H9 (cell line): ENCODE measurements around the gene TLDC2. TPM values are rescaled to one million over a fixed set of nuclear protein-coding genes. Genes with fewer than 3 reads are reported as not detected.

Experiments
- DNase-seq: peaks from one replicate; pipeline ENCODE4 v3.0.0-alpha.2; 2017
- H2AFZ ChIP-seq: one replicate; pipeline ENCODE4 v1.6.1; 2013; ENCODE audit warnings: mild to moderate bottlenecking, low read length, control low read depth, moderate library complexity
- H2AK5ac ChIP-seq: 2 replicates; pipeline ENCODE4 v1.6.1; 2013; ENCODE audit warnings: low read length, control low read depth, mixed read lengths; ENCODE audit not compliant: insufficient read length
- H2BK120ac ChIP-seq: one replicate; pipeline ENCODE4 v1.6.1; 2013; ENCODE audit warnings: low read depth, mild to moderate bottlenecking, low read length, control low read depth, inconsistent platforms; ENCODE audit not compliant: poor library complexity, severe bottlenecking
- H2BK12ac ChIP-seq: 2 replicates; pipeline ENCODE4 v1.6.1; 2013; ENCODE audit warnings: low read length, control low read depth, mixed read lengths, low read depth; ENCODE audit not compliant: insufficient read length
- H2BK15ac ChIP-seq: 2 replicates; pipeline ENCODE4 v1.6.1; 2013; ENCODE audit warnings: low read depth, low read length, control low read depth
- H2BK20ac ChIP-seq: one replicate; pipeline ENCODE4 v1.6.1; 2013; ENCODE audit warnings: low read depth, mild to moderate bottlenecking, low read length, control low read depth, inconsistent platforms; ENCODE audit not compliant: poor library complexity, severe bottlenecking
- H2BK5ac ChIP-seq: 2 replicates; pipeline ENCODE4 v1.6.1; 2013; ENCODE audit warnings: low read length, control low read depth, mixed read lengths; ENCODE audit not compliant: insufficient read length
- H3K14ac ChIP-seq: 2 replicates; pipeline ENCODE4 v1.6.1; 2013; ENCODE audit warnings: low read length, control low read depth; ENCODE audit not compliant: insufficient read depth
- H3K18ac ChIP-seq: 2 replicates; pipeline ENCODE4 v1.6.1; 2013; ENCODE audit warnings: low read depth, mild to moderate bottlenecking, mixed read lengths, low read length, control low read depth; ENCODE audit not compliant: insufficient read length
- H3K23ac ChIP-seq: 2 replicates; pipeline ENCODE4 v1.6.1; 2013; ENCODE audit warnings: low read length, control low read depth, mixed read lengths, low read depth; ENCODE audit not compliant: insufficient read length
- H3K23me2 ChIP-seq: 2 replicates; pipeline ENCODE4 v1.6.1; 2013; ENCODE audit warnings: low read depth, mild to moderate bottlenecking, mixed read lengths, low read length, control low read depth; ENCODE audit not compliant: insufficient read length, poor library complexity, severe bottlenecking
- H3K27ac ChIP-seq: 2 replicates; pipeline ENCODE4 v1.5.1; 2013; ENCODE audit warnings: low read length, control low read depth, mixed read lengths, low read depth; ENCODE audit not compliant: insufficient read length
- H3K27me3 ChIP-seq: 2 replicates; pipeline ENCODE4 v1.6.1; 2013; ENCODE audit warnings: low read length, control low read depth, inconsistent platforms; ENCODE audit not compliant: insufficient read depth
- H3K4ac ChIP-seq: 2 replicates; pipeline ENCODE4 v1.6.1; 2013; ENCODE audit warnings: low read depth, mild to moderate bottlenecking, control low read depth, inconsistent platforms, low read length, moderate library complexity
- H3K4me1 ChIP-seq: 2 replicates; pipeline ENCODE4 v1.6.1; 2013; ENCODE audit warnings: low read length, control low read depth, inconsistent platforms; ENCODE audit not compliant: insufficient read depth
- H3K4me2 ChIP-seq: 2 replicates; pipeline ENCODE4 v1.6.1; 2013; ENCODE audit warnings: low read length, control low read depth, mixed read lengths; ENCODE audit not compliant: insufficient read length, insufficient read depth
- H3K56ac ChIP-seq: 2 replicates; pipeline ENCODE4 v1.6.1; 2013; ENCODE audit warnings: low read depth, mild to moderate bottlenecking, mixed read lengths, low read length, control low read depth; ENCODE audit not compliant: insufficient read length
- H3K79me1 ChIP-seq: 2 replicates; pipeline ENCODE4 v1.6.1; 2013; ENCODE audit warnings: low read depth, mild to moderate bottlenecking, moderate library complexity, low read length, control low read depth, inconsistent platforms; ENCODE audit not compliant: insufficient read depth, poor library complexity, severe bottlenecking
- H3K79me2 ChIP-seq: 2 replicates; pipeline ENCODE4 v1.6.1; 2013; ENCODE audit warnings: low read length, control low read depth, inconsistent platforms; ENCODE audit not compliant: insufficient read depth
- H3K9ac ChIP-seq: 2 replicates; pipeline ENCODE4 v1.6.1; 2013; ENCODE audit warnings: low read length, control low read depth, mixed read lengths; ENCODE audit not compliant: insufficient read length; ENCODE audit errors: extremely low read depth
- H3K9me3 ChIP-seq: one replicate; pipeline ENCODE4 v1.6.1; 2013; ENCODE audit warnings: low read depth, low read length, inconsistent platforms; ENCODE audit not compliant: control insufficient read depth
- H3T11ph ChIP-seq: one replicate; pipeline ENCODE4 v1.6.1; 2013; ENCODE audit warnings: mild to moderate bottlenecking, low read length, control low read depth, inconsistent platforms
- H4K20me1 ChIP-seq: one replicate; pipeline ENCODE4 v1.6.1; 2013; ENCODE audit not compliant: control insufficient read depth, insufficient read length, insufficient read depth
- H4K5ac ChIP-seq: 2 replicates; pipeline ENCODE4 v1.6.1; 2013; ENCODE audit warnings: low read depth, mild to moderate bottlenecking, mixed read lengths, low read length, control low read depth; ENCODE audit not compliant: insufficient read length
- H4K8ac ChIP-seq: replicated peaks from 2 replicates; pipeline ENCODE4 v1.6.1; 2013; ENCODE audit warnings: low read length, control low read depth, mixed read lengths, low read depth; ENCODE audit not compliant: insufficient read length
- H4K91ac ChIP-seq: 2 replicates; pipeline ENCODE4 v1.6.1; 2013; ENCODE audit warnings: low read depth, mild to moderate bottlenecking, moderate library complexity, mixed read lengths, low read length, control low read depth; ENCODE audit not compliant: insufficient read length
- H3K27ac Mint-ChIP-seq, 3 experiments: 2 replicates in 2 of 3; 3 replicates in 1 of 3; pipeline ENCODE4 v1.8.0; 2020 to 2021; ENCODE audit warnings: mixed read lengths in 3 of 3, mild to moderate bottlenecking in 1 of 3, moderate library complexity in 1 of 3
- H3K27me3 Mint-ChIP-seq: 2 replicates; pipeline ENCODE4 v1.8.0; 2021; ENCODE audit warnings: low read depth, mild to moderate bottlenecking, moderate library complexity, mixed read lengths
- H3K36me3 Mint-ChIP-seq, 3 experiments: 2 replicates in 2 of 3; 3 replicates in 1 of 3; pipeline ENCODE4 v1.8.0; 2020 to 2021; ENCODE audit warnings: low read depth in 3 of 3, mixed read lengths in 3 of 3; ENCODE audit not compliant: insufficient read depth in 1 of 3
- H3K4me1 Mint-ChIP-seq, 2 experiments: 2 replicates each; pipeline ENCODE4 v1.8.0; 2020; ENCODE audit warnings: mixed read lengths in 2 of 2
- H3K4me3 Mint-ChIP-seq, 2 experiments: 2 replicates in 1 of 2; 3 replicates in 1 of 2; pipeline ENCODE4 v1.8.0; 2020 to 2021; ENCODE audit warnings: mild to moderate bottlenecking in 2 of 2, mixed read lengths in 2 of 2, moderate library complexity in 1 of 2
- H3K9me3 Mint-ChIP-seq, 2 experiments: 2 replicates in 1 of 2; 3 replicates in 1 of 2; pipeline ENCODE4 v1.8.0; 2020; ENCODE audit warnings: mild to moderate bottlenecking in 2 of 2, mixed read lengths in 2 of 2, moderate library complexity in 1 of 2
- WGBS: extraction: QIAGEN DNeasy Blood & Tissue Kit; methylation state at CpG from one replicate; pipeline ENCODE4 v1.1.7; 2013; ENCODE audit warnings: missing lambda C conversion rate, low lambda C conversion rate, mixed read lengths; ENCODE audit not compliant: insufficient read length; ENCODE audit errors: extremely low coverage; 5-methylcytosine and 5-hydroxymethylcytosine counted together
- total RNA-seq: library from RNA; stranded (reverse); gene quantifications from 2 replicates; pipeline ENCODE4 v1.2.1, GENCODE V29; 2021
- TF ChIP-seq, protein P1 (sequence below): fragments of 200-600 bp; sonication (generic); conservative IDR thresholded peaks from 3 replicates; pipeline ENCODE4 v1.8.0; 2021; ENCODE audit warnings: antibody characterized with exemption, mild to moderate bottlenecking

The TLDC2 gene
- total RNA-seq, 1 experiment from 2014 or later, result 0.11 TPM

DNA sequence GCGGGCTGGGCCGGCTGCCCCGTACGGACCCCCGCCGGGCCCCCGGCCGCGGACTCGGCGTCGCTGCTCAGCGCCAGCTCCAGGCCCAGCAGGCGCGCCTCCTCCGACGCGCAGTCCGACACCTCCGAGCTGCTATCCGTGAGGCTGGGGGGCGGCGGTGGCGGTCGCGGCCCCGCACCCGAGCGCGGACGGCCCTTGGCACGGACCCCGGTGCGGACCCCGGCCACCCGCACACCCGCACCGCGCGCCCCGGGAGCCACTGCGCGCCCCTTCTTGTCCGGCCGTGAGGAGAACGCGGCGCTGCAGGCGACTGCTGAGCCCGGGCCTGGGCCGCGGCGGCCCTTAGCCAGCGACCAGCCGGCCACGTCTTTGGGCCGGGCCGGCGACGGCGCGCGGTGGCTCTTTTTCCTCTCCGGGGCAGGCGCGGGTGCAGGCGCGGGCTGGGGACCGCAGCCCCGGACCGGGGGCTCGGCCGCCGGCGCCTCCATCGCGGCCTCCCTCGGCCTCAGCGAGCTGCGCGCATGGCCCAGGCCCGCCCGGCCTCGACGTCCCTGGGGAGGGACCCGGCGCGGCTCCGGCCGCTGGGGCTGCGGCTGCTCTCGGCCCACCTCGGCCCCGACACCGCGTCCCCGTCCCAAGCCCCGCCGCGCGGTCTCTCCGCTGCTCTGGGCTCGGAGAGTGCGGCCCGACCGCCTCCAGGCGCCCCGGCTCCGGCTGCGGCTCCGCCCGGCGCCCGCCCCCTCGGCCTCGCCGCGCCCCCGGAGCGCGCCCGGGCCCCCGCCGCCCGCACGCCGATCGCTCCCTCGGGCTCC, 12.9 kb upstream of the TLDC2 start:
- H2BK5ac ChIP-seq, result no peak overlapping the region
- no peak overlapping the region for H2BK20ac ChIP-seq
- Mint-ChIP-seq H3K36me3 (peaks cover 0 to 10% (median 6%) of the 10 kb centered on the region in 3 experiments; a peak in 5 of 7 replicates), H3K4me1 (peaks cover 42 to 50% of the 10 kb centered on the region in 2 experiments), H3K27me3 (peaks cover 30% of the 10 kb centered on the region), H3K27ac (no peak overlapping the region), H3K9me3 (no peaks in the 10 kb centered on the region), H3K4me3 (no peak overlapping the region; a peak in 1 of 5 replicates)
- H2AFZ ChIP-seq, result no peak overlapping the region
- H2BK120ac ChIP-seq, result no peak overlapping the region
- H3K9me3 ChIP-seq, result no peaks in the 10 kb centered on the region
- no peak overlapping the region for H3K56ac ChIP-seq
- H3K23ac ChIP-seq, result no peak overlapping the region
- H4K91ac ChIP-seq, result no peak overlapping the region
- peaks cover 2% of the 10 kb centered on the region; the same call in 1 of the 2 replicates for H3K4me1 ChIP-seq
- H2AK5ac ChIP-seq, result no peak overlapping the region
- H3K79me2 ChIP-seq, result no peaks in the 10 kb centered on the region
- H3K79me1 ChIP-seq, result no peaks in the 10 kb centered on the region
- no peak overlapping the region for H2BK12ac ChIP-seq
- no peak overlapping the region for H3K9ac ChIP-seq
- no peaks in the 10 kb centered on the region for H4K20me1 ChIP-seq
- DNase-seq, result no peak
- no peak overlapping the region for H3K4ac ChIP-seq
- no CpG with 5 or more reads among the region's 129 CpGs for WGBS
- TF ChIP-seq, protein P1, sequence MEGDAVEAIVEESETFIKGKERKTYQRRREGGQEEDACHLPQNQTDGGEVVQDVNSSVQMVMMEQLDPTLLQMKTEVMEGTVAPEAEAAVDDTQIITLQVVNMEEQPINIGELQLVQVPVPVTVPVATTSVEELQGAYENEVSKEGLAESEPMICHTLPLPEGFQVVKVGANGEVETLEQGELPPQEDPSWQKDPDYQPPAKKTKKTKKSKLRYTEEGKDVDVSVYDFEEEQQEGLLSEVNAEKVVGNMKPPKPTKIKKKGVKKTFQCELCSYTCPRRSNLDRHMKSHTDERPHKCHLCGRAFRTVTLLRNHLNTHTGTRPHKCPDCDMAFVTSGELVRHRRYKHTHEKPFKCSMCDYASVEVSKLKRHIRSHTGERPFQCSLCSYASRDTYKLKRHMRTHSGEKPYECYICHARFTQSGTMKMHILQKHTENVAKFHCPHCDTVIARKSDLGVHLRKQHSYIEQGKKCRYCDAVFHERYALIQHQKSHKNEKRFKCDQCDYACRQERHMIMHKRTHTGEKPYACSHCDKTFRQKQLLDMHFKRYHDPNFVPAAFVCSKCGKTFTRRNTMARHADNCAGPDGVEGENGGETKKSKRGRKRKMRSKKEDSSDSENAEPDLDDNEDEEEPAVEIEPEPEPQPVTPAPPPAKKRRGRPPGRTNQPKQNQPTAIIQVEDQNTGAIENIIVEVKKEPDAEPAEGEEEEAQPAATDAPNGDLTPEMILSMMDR, result no peak
- no peaks in the 10 kb centered on the region for H3K27me3 ChIP-seq
- H2BK15ac ChIP-seq, result no peak overlapping the region
- no peak overlapping the region for H4K5ac ChIP-seq
- H3K4me2 ChIP-seq, result peak overlapping the region; percentile 34
- no peak overlapping the region for H3K27ac ChIP-seq
- H3K23me2 ChIP-seq, result peaks cover 3% of the 10 kb centered on the region
- peak overlapping the region; percentile 78; the same call in 1 of the 2 replicates for H3K14ac ChIP-seq
- no peak overlapping the region for H3T11ph ChIP-seq
- H3K18ac ChIP-seq, result no peak overlapping the region
- no peak overlapping the region for H4K8ac ChIP-seq
